ENCODE results near the gene SPEF2.

GRCh38 chr5:35850967-35851680, 233.5 kb downstream of the SPEF2 start:
- TF ChIP-seq, protein P1, sequence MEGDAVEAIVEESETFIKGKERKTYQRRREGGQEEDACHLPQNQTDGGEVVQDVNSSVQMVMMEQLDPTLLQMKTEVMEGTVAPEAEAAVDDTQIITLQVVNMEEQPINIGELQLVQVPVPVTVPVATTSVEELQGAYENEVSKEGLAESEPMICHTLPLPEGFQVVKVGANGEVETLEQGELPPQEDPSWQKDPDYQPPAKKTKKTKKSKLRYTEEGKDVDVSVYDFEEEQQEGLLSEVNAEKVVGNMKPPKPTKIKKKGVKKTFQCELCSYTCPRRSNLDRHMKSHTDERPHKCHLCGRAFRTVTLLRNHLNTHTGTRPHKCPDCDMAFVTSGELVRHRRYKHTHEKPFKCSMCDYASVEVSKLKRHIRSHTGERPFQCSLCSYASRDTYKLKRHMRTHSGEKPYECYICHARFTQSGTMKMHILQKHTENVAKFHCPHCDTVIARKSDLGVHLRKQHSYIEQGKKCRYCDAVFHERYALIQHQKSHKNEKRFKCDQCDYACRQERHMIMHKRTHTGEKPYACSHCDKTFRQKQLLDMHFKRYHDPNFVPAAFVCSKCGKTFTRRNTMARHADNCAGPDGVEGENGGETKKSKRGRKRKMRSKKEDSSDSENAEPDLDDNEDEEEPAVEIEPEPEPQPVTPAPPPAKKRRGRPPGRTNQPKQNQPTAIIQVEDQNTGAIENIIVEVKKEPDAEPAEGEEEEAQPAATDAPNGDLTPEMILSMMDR (optimal IDR thresholded peaks at IDR 0.05 in 1 of 3, IDR thresholded peaks at IDR 0.05 in 1 of 3, conservative IDR thresholded peaks at IDR 0.05 in 1 of 3; ENCODE audit: extremely low read depth in 1 of 3, insufficient read depth in 2 of 3, low read length in 3 of 3) = no peak
- no peak for TF ChIP-seq EZH2 (IDR thresholded peaks at IDR 0.05; ENCODE audit: low read length)
